Measurements from ENCODE around the gene BEND3. TPM values are rescaled to one million over a fixed set of nuclear protein-coding genes. Genes with fewer than 3 reads are reported as not detected.

The BEND3 gene
- total RNA-seq, 2 experiments from 2014 or later: 0.82 to 0.92 TPM

DNA sequence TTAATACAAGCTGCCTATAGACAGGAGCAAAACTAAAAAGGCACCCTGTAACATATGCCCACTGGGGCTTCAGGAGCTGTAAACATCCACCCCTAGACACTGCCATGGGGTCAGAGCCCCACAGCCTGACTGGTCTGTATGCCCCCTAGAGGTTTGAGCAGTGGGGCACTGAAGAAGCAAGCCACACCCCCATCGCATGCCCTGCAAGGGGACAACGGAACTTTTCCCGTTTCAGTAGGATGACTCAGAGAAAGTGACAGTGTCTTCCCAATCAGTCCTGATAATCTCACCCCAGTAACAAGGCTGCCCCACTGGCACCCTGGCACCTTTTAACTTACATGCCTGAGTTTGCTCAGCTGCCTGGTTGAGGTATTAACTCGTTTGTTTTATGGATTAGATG lies 35.9 kb downstream of the BEND3 start:
- H3K9me3 Mint-ChIP-seq: no peaks in the 10 kb centered on the region

DNA sequence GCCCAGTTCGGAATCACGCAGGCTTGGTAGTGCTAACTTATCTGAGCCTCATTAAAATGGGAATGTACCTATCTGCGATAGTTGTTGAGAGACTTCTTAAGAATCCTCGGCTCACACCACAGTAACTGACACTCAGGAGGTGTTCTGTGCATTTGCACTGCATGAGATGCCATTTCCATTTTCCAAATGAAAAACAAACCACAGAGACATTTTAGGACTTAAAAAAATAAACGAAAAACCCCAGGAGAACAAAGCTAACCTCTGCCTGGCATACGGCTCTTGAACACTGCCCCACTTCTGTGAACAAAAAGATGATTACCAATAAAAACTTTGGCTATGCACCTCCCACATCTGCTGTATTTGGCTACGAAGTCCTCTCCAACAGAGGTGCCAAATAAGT lies 37.6 kb downstream of the BEND3 start:
- DNase-seq (no peak), ATAC-seq (ENCODE audit: poor library complexity) (no peak)
- H3K36me3 Mint-ChIP-seq (ENCODE audit: low read depth): no peaks in the 10 kb centered on the region
- Histone ChIP-seq H3K4me1 (ENCODE audit: insufficient read depth, low read length) (no peaks in the 10 kb centered on the region), H3K9me3 (ENCODE audit: control insufficient read depth in 1 of 2, insufficient read depth in 1 of 2, low read length in 2 of 2) (no peaks in the 10 kb centered on the region), H3K36me3 (ENCODE audit: insufficient read depth, low read length) (no peaks in the 10 kb centered on the region), H3K4me3 (ENCODE audit: low read length) (no peak overlapping the region), H3K27me3 (ENCODE audit: control insufficient read depth in 1 of 2, insufficient read depth in 2 of 2, low read length in 2 of 2) (no peaks in the 10 kb centered on the region), H3K27ac (ENCODE audit: low read depth in 1 of 2, low read length in 2 of 2) (no peak overlapping the region)
- ChIA-PET POLR2A (no interaction called here), CTCF (no interaction called here)
- intact Hi-C loops (cut with DNase I, micrococcal nuclease): no loop called here
- H3K9me3 Mint-ChIP-seq: no peaks in the 10 kb centered on the region
- H3K4me1 Mint-ChIP-seq (ENCODE audit: low read depth): no peaks in the 10 kb centered on the region
- H3K27ac Mint-ChIP-seq: no peak overlapping the region
- H3K4me3 Mint-ChIP-seq: no peak overlapping the region
- H3K27me3 Mint-ChIP-seq: no peaks in the 10 kb centered on the region
- TF ChIP-seq, protein P1, sequence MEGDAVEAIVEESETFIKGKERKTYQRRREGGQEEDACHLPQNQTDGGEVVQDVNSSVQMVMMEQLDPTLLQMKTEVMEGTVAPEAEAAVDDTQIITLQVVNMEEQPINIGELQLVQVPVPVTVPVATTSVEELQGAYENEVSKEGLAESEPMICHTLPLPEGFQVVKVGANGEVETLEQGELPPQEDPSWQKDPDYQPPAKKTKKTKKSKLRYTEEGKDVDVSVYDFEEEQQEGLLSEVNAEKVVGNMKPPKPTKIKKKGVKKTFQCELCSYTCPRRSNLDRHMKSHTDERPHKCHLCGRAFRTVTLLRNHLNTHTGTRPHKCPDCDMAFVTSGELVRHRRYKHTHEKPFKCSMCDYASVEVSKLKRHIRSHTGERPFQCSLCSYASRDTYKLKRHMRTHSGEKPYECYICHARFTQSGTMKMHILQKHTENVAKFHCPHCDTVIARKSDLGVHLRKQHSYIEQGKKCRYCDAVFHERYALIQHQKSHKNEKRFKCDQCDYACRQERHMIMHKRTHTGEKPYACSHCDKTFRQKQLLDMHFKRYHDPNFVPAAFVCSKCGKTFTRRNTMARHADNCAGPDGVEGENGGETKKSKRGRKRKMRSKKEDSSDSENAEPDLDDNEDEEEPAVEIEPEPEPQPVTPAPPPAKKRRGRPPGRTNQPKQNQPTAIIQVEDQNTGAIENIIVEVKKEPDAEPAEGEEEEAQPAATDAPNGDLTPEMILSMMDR (IDR thresholded peaks at IDR 0.05): no peak

More for the DNA sequence above, 35.9 kb downstream of the BEND3 start:
- TF ChIP-seq, protein P1 (IDR thresholded peaks at IDR 0.05): no peak
- no peak overlapping the region for H3K27ac ChIP-seq (ENCODE audit: low read depth in 1 of 2, low read length in 2 of 2)
- Mint-ChIP-seq H3K27ac (no peak overlapping the region), H3K27me3 (no peaks in the 10 kb centered on the region), H3K36me3 (ENCODE audit: low read depth) (peaks cover 1% of the 10 kb centered on the region), H3K4me1 (ENCODE audit: low read depth) (no peaks in the 10 kb centered on the region), H3K4me3 (no peak overlapping the region)
- no peaks in the 10 kb centered on the region for H3K4me1 ChIP-seq (ENCODE audit: insufficient read depth, low read length)
- no peaks in the 10 kb centered on the region for H3K27me3 ChIP-seq (ENCODE audit: control insufficient read depth in 1 of 2, insufficient read depth in 2 of 2, low read length in 2 of 2)
- no peaks in the 10 kb centered on the region for H3K36me3 ChIP-seq (ENCODE audit: insufficient read depth, low read length)
- no peaks in the 10 kb centered on the region for H3K9me3 ChIP-seq (ENCODE audit: control insufficient read depth in 1 of 2, insufficient read depth in 1 of 2, low read length in 2 of 2)
- POLR2A ChIA-PET: no interaction called here
- H3K4me3 ChIP-seq (ENCODE audit: low read length): no peak overlapping the region
- CTCF ChIA-PET: no interaction called here
- no peak for DNase-seq
- intact Hi-C loops (cut with DNase I, micrococcal nuclease): no loop called here
- ATAC-seq (ENCODE audit: poor library complexity): no peak

DNA sequence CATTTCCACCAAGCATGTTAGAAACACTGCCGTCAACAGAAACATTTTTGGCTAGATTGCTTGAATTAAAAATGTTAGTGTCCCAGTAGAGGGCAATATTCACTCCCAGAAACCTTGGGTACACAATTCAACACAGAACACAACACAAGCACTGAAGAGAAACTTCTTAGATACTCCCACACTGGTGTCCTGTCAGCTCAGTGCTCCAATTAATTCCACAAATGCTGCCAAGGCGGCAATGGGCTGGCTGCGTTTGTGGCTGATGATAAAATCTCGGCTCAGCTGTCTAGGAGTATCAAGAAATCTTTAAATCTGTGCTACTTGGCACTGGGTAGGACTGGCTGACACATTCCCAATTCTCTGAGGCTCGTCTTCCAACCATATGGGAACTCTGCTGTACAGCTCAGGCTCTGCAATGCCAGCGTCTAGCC lies 39.3 kb downstream of the BEND3 start:
- H3K4me1 Mint-ChIP-seq (ENCODE audit: low read depth): no peaks in the 10 kb centered on the region

More for the DNA sequence above, 39.3 kb downstream of the BEND3 start:
- TF ChIP-seq, protein P1 (IDR thresholded peaks at IDR 0.05): no peak
- POLR2A ChIA-PET: no interaction called here
- Mint-ChIP-seq H3K36me3 (ENCODE audit: low read depth) (no peaks in the 10 kb centered on the region), H3K27ac (no peak overlapping the region), H3K4me3 (no peak overlapping the region), H3K9me3 (no peaks in the 10 kb centered on the region), H3K27me3 (no peaks in the 10 kb centered on the region)
- Histone ChIP-seq H3K27me3 (ENCODE audit: control insufficient read depth in 1 of 2, insufficient read depth in 2 of 2, low read length in 2 of 2) (no peaks in the 10 kb centered on the region), H3K36me3 (ENCODE audit: insufficient read depth, low read length) (no peaks in the 10 kb centered on the region), H3K4me3 (ENCODE audit: low read length) (no peak overlapping the region), H3K4me1 (ENCODE audit: insufficient read depth, low read length) (no peaks in the 10 kb centered on the region), H3K27ac (ENCODE audit: low read depth in 1 of 2, low read length in 2 of 2) (no peak overlapping the region), H3K9me3 (ENCODE audit: control insufficient read depth in 1 of 2, insufficient read depth in 1 of 2, low read length in 2 of 2) (no peaks in the 10 kb centered on the region)
- intact Hi-C loops (cut with DNase I, micrococcal nuclease): no loop called here
- CTCF ChIA-PET: no interaction called here
- no peak for ATAC-seq (ENCODE audit: poor library complexity)
- DNase-seq: no peak

Data from CD4-positive, alpha-beta T cell (primary cell).